ENCODE measurements around the gene WNT9B. TPM values are rescaled to one million over a fixed set of nuclear protein-coding genes. Genes with fewer than 3 reads are reported as not detected.

The WNT9B gene
- total RNA-seq, 1 experiment from 2014 or later = 0.70 TPM

- no peaks in the 10 kb centered on the region for H3K79me1 ChIP-seq (ENCODE audit: insufficient read depth, low read depth, low read length, poor library complexity, severe bottlenecking)
- no peak overlapping the region for H2AFZ ChIP-seq (ENCODE audit: low read length)
- H3K4me2 ChIP-seq (ENCODE audit: insufficient read depth, insufficient read length, low read length) = peak overlapping the region; percentile 22
- no peak overlapping the region for H2BK12ac ChIP-seq (ENCODE audit: insufficient read length, low read depth, low read length)
- no peak overlapping the region for H3K27ac Mint-ChIP-seq
- no peaks in the 10 kb centered on the region; a peak in 2 of 5 replicates for H3K9me3 Mint-ChIP-seq
- H3K23ac ChIP-seq (ENCODE audit: insufficient read length, low read depth, low read length) = no peak overlapping the region
- no peak overlapping the region for H3K56ac ChIP-seq (ENCODE audit: insufficient read length, low read depth, low read length)
- no peak for TF ChIP-seq CTCF (conservative IDR thresholded peaks at IDR 0.05)
- no peak overlapping the region for H2AK5ac ChIP-seq (ENCODE audit: insufficient read length, low read length)
- peaks cover 66 to 69% of the 10 kb centered on the region in 2 experiments for H3K4me1 Mint-ChIP-seq
- peaks cover 11% of the 10 kb centered on the region; the same call in 1 of the 2 replicates for H3K4me1 ChIP-seq (ENCODE audit: insufficient read depth, low read length)
- H3K4me3 Mint-ChIP-seq = peak overlapping the region; percentile 73 to 81
- H3K27ac ChIP-seq (ENCODE audit: insufficient read length, low read depth, low read length) = no peak overlapping the region
- no peaks in the 10 kb centered on the region; a peak in 1 of 7 replicates for H3K36me3 Mint-ChIP-seq (ENCODE audit: insufficient read depth in 1 of 3, low read depth in 3 of 3)
- no peak overlapping the region for H2BK5ac ChIP-seq (ENCODE audit: insufficient read length, low read length)
- H3K9me3 ChIP-seq (ENCODE audit: control insufficient read depth, low read depth, low read length) = no peaks in the 10 kb centered on the region
- H4K91ac ChIP-seq (ENCODE audit: insufficient read length, low read depth, low read length) = no peak overlapping the region
- DNase-seq = no peak
- no peak overlapping the region for H3K9ac ChIP-seq (ENCODE audit: extremely low read depth, insufficient read length, low read length)
- H3K14ac ChIP-seq (ENCODE audit: insufficient read depth, low read length) = no peak overlapping the region
- H3K79me2 ChIP-seq (ENCODE audit: insufficient read depth, low read length) = no peaks in the 10 kb centered on the region
- H3K23me2 ChIP-seq (ENCODE audit: insufficient read length, low read depth, low read length, poor library complexity, severe bottlenecking) = peaks cover 31% of the 10 kb centered on the region
- no peak overlapping the region for H4K8ac ChIP-seq (replicated peaks; ENCODE audit: insufficient read length, low read depth, low read length)
- peaks cover 39% of the 10 kb centered on the region for H3K27me3 ChIP-seq (ENCODE audit: insufficient read depth, low read length)
- H2BK20ac ChIP-seq (ENCODE audit: low read depth, low read length, poor library complexity, severe bottlenecking) = no peak overlapping the region
- no peak overlapping the region for H2BK120ac ChIP-seq (ENCODE audit: low read depth, low read length, poor library complexity, severe bottlenecking)
- H3K27me3 Mint-ChIP-seq (ENCODE audit: low read depth) = peaks cover 72% of the 10 kb centered on the region
- no peaks in the 10 kb centered on the region for H4K20me1 ChIP-seq (ENCODE audit: control insufficient read depth, insufficient read depth, insufficient read length)
- WGBS (ENCODE audit: extremely low coverage, insufficient read length, low lambda C conversion rate) = no CpG with 5 or more reads among the region's 5 CpGs
- no peak overlapping the region for H3K4ac ChIP-seq (ENCODE audit: low read depth, low read length)
- H4K5ac ChIP-seq (ENCODE audit: insufficient read length, low read depth, low read length) = no peak overlapping the region
- no peak overlapping the region for H2BK15ac ChIP-seq (ENCODE audit: low read depth, low read length)
- H3T11ph ChIP-seq (ENCODE audit: low read length) = no peak overlapping the region
- no peak overlapping the region for H3K18ac ChIP-seq (ENCODE audit: insufficient read length, low read depth, low read length)
These were observed 33.5 kb upstream of the WNT9B start for GRCh38 chr17:46817901-46818209.
